Hepatocyte (in vitro differentiated cells): Measurements from ENCODE around the gene PHYHIPL.

Experiments used
- CTCF ChIP-seq: fragments of 200-600 bp; sonication (generic); IDR thresholded peaks from 2 replicates; pipeline ENCODE4 v1.5.1; 2016; ENCODE audit warnings: antibody characterized with exemption, mild to moderate bottlenecking; ENCODE audit not compliant: poor library complexity
- EZH2 ChIP-seq: fragments of 200-600 bp; sonication (generic); IDR thresholded peaks from 2 replicates; pipeline ENCODE4 v1.6.1; 2016; ENCODE audit warnings: antibody characterized with exemption, mild to moderate bottlenecking, borderline replicate concordance

DNA sequence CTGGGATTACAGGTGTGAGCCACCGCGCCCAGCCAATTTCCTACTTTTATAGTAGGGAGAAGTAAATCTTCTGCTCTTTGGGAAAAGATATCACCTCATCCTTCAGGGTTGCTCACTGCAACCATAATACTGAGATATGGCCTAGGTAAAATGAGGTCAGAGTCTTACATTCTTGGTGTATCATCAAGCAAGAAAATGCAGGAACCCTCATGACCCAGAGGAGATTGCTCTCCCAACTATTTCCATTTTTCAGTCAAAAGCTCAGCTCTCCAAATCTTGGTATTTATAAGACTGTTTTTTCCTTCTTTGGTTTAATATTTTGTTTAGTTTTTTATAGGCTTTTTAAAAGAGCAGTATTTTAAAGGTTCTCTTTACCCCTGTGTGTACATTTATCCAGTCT is 20.9 kb upstream of the PHYHIPL start:
- TF ChIP-seq CTCF, result no peak
- no peak for TF ChIP-seq EZH2
